ENCODE results near the gene SSR2.
"Not testable (repeated sequence)": the region's sequence is repeated elsewhere in the genome, so short reads cannot be mapped to it uniquely, and the experiment has no call there.

SSR2 gene

DNA sequence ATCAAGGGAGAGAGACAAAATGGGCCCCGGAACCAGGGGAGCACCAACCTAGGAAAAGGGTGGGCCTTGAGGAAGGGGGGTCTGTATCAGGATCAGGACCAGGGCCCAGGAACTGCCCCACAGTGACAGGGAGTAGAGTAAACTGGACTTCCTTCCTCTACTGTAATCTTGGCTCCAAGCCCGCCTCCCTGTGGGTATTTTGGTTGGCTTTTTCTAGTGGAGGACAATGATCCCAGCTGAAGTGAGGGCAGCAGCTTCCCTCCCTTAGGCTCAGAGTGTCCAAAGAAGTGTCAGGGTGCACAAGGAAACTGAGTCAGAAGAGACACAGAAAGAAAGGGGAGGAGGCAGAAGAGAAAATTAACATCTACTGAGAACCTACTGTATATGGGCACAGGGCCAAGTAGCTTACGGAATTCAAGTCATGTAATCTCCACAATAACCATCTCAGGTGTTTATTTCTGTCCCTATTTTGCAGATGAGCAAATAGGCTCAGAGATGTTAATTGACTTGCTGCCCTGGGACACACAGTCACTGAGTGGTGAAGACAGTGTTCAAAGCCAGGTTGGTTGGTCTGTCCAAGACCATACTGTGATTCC is 28.0 kb upstream of the SSR2 start:
- no peak for DNase-seq (ENCODE audit: low spot score)

DNA sequence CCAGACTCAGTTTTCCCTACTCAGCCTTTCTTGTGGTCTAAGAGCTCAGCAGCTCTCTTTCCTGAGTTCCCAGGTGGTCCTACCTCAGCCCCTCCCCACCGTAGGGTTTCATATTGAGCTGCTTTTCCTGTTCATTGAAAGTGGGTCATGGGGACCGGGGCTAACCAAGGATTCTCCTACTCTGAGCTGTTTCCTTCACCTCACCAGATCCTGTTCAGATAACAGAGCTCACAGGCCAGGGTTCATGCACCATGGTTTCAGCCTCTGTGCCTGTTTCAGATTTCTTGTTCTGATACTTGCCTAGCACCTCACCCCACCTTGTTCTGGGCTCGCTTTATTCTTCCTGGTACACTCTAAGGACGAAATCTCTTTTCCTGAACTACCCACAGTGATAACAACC is 24.3 kb upstream of the SSR2 start:
- no peak for DNase-seq (ENCODE audit: low spot score)

DNA sequence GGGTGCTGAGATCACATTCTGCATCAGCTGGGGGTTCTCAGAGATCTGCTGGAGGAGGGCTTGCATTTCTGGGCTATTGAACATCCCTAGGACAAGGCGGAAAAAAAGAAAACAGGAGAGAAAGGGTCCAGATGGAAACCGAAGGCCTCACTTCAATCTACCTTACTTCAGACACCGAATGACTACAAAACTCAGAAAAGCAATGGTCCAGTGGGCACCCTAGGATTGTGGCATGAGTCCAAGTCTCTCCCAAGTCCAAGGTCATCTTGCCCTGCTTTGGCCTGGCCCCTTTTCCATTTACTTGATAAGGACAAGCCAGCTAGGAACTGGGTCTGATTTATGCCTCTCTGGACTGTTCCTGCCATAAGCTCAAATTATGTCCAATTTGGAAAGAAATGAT is 22.1 kb upstream of the SSR2 start:
- DNase-seq (ENCODE audit: low spot score): no peak

DNA sequence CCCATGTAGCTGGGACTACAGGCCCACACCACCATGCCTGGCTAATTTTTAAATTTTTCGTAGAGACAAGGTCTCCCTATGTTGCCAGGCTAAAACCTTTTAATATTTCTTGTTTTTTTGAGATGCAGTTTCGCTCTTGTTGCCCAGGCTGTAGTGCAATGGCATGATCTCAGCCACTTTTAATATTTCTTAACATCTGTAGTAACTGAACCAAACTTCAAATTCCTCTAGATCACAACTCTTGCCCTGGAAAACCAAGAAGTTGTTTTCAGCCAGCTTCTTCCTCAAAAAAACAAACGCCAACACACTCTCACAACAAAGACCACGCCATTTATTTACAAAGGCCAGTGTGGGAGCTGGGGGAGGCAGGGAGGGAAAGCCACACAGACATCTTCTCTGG is 14.2 kb upstream of the SSR2 start:
- not testable (repeated sequence) for DNase-seq (ENCODE audit: low spot score)

DNA sequence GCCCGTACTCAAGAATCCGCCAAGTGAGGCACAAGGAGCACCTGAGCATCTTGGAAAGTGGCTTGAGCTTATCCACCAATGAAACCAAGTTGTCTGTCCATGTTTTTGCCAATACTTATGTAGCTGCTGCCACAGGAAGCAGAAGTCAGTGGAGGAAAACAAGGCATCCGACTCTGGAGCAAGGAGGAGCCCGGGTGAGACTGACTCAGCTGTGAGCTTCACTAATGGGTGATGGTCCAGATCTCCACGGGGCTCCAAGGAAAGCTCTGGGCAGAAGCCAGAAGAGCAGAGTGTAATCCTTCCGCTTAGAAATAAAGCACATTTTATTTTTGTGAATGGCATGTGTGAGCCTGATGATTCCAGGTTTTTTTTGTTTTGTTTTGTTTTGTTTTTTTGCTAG is 12.3 kb upstream of the SSR2 start:
- no peak for DNase-seq (ENCODE audit: low spot score)

DNA sequence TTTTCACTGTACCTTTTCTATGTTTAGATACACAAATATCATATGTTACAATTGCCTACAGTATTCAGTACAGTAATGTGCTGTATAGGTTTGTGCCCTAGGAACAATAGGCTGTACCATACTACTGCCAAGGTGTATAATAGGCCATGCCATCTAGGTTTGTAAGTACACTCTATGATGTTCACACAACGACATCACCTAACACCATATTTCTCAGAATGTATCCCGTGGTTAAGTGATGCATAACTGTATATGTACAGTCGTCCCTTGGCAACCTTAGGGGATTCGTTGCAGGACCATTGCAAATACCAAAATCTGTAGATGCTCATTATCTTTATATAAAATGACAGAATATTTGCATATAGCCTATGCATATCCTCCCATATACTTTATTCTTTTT is 5.8 kb upstream of the SSR2 start:
- DNase-seq (ENCODE audit: low spot score): no peak

DNA sequence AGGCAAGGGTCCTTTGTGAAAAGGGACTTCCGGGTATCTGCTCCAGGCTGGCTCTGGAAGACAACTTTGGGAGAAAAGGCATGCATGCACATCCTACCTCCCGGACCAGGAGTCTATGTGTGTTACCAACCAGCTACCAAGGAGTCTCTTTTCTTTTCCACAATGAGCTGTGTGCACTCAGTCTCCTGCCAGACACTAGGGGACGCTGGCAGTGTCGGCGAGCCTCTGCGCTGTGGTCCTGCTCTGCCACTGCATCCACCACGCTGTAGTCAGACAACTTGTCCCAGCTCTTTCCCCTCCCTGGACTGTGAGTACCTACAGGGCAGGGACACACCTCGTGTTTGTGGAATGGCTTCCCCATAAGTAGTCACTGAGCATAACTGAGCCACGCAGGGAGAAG is 5.1 kb upstream of the SSR2 start:
- peak; percentile 60 for DNase-seq (ENCODE audit: low spot score)

DNA sequence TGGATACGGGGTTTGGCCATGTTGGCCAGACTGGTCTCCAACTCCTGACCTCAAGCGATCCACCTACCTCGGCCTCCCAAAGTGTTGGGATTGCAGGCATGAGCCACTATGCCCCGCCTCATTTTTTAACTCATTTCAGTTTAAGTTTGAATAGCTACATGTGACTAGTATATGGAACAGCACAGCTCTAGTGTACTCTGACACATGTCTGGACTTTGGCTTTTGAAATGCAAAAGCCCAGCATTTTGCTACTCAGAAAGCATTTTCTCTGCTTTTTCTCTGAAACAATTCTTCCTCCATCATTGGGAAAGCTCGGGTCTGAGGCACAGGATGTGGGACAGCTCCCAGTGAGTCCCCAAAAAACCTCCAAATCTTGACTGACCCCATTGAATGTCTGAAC is 4.0 kb upstream of the SSR2 start:
- no peak for DNase-seq (ENCODE audit: low spot score)

DNA sequence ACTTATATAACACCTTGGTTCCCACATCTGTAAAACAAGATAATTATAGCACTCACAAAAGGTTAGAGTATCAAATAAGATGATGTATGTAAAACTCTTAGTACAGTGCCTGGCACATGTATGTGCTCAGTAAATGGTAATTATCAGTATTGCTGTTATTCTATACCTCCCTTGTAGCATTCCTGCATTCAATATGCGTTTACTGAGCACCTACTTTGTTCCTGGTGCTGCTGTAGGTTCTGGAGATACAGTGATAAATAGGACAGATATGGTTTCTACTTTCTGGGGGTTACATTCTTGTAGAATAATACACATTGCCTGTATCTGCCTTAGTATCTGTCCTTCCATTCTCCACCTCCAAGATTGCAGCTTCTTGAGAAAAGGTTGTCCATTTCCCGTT is 1.2 kb upstream of the SSR2 start:
- DNase-seq (ENCODE audit: low spot score): no peak

DNA sequence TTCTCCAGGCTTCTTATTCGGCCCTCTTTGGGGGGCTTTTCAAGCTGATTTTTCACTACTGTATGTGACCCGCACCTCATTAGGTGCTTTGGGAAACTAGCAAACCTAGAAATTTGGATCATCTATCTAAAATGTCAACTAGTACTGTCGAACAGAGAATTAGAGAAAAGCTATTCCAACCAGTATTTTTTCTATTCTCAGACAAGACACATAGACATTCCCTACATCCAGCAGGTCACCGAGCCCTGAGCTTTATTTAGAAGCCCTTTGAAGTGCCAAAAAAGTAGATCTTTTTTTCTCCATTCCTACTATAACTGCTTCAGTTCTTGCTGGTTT is 310 bp upstream of the SSR2 start:
- DNase-seq (ENCODE audit: low spot score): no peak

DNA sequence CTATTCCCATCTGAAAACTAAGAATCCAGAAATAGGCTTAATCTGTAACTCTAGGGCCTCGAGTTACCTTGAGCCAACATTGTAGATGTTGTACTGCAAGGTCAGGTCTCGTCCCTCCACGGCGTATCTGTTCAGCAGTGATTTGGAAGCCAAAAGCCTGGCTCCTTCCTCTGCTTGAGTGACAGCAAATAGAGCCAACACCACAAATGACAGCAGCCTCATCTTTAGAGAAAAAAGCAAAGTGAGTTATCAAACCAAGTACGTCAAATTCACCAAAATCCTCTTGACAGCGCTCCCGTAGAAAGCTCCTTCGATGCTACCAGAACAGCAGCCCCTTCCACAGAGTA is 832 bp downstream of the SSR2 start:
- no peak for DNase-seq (ENCODE audit: low spot score)

DNA sequence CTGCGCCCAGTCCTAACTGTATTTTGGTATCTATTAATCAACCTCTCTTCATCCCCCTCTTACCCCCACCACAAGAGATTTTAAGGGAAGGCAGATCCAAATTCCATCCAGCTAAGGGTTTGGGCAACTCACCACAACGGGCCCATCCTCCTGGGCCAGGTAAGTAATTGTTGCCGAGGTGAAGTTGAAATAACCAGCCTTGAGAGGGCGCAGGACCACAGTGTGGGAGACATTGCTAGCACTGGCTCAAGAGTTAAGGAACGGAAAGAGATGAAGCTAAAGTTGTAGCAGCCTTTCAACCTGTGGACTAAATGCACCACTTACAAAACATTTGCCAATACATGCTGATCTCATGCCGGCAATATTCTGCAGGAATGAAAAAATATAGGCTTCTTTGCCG is 5.9 kb downstream of the SSR2 start:
- no peak for DNase-seq (ENCODE audit: low spot score)

DNA sequence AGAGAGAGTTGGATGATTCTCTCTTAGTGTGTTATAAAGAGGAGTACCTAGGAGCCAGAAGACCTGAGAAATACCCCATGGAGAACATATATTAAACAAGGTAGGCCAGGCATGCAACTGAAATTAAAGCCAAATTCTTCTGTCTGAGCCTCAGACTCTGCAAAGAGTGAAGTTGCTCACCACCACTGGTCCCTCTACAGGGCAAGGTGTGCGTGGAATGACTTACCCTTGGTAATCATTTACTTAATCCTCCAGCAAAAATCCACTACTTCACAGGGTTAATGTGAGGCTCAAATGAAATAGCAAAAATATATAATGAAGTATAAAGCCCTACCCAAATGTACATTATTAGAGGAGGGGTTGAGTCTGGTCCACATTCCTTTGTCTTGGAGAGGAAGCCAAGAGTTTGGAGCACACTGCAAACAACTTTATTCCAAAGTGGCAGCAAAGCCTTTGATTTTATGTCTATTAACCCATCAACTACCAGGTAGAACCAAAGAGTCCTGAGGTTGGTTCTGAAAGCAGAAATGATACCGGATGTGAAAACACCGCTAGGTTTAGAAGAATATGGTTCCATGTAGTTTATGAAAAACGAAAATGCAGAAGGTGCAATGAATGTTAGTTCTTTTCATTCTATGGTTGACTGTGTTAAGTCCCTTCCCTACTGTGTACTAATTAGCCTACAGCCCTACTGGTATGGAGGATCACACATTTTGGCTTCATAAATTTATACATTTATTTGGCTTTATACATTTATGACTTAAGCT is 8.5 kb downstream of the SSR2 start:
- DNase-seq (ENCODE audit: low spot score): peak; percentile 58

DNA sequence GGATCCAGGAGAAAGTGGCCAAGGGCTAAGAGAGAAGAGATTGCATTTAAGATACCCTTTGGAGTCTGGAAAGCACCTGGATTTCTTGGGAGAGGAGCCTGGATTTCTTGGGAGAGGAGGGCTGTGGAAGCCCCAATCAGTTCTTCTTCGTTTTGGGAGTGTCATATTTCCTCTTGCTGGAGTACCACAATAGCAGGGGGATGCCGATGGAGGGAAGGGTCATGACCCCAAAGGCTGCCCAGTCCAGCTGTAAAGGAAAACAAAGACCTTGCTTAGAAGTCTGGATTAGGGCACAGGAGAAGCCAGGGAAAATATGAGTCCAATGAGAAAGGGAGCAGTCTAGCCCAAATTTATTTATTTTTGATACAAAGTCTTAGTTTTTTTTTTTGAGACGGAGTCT is 11.3 kb downstream of the SSR2 start:
- DNase-seq (ENCODE audit: low spot score): no peak

DNA sequence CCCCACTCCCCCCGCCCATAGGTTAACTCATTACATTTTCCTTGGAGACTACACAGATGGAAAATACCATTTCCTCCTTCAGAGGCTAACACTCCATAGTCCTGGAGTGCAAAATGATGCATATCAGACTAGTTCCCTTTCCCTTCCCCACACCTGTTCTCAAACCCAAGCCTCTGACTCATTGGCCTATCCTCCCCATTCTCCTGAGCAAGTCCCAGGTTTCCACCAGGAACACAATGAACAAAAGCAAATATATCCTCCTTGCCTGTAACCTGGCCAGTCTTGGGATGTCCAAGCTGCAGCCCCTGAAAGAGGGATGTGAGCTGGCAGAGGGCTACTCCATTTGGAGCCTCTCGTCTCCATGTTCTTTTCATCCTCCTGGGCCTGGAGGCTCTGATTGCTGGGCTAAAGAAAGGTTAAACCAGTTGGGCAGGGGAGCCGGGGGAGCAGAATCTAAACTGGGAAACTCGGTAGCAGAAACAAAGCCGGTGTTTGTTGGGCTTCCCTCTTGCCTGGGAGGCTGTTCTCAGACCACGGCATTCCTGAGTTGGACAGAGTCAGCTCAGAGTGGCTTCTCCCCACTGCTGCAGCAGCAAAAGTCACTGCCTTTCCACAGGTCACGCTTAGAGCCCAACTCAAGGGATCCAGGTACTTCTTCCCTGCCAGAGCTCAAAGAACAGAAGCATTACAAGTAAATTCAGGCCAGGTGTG is 13.9 kb downstream of the SSR2 start:
- DNase-seq (ENCODE audit: low spot score): no peak

DNA sequence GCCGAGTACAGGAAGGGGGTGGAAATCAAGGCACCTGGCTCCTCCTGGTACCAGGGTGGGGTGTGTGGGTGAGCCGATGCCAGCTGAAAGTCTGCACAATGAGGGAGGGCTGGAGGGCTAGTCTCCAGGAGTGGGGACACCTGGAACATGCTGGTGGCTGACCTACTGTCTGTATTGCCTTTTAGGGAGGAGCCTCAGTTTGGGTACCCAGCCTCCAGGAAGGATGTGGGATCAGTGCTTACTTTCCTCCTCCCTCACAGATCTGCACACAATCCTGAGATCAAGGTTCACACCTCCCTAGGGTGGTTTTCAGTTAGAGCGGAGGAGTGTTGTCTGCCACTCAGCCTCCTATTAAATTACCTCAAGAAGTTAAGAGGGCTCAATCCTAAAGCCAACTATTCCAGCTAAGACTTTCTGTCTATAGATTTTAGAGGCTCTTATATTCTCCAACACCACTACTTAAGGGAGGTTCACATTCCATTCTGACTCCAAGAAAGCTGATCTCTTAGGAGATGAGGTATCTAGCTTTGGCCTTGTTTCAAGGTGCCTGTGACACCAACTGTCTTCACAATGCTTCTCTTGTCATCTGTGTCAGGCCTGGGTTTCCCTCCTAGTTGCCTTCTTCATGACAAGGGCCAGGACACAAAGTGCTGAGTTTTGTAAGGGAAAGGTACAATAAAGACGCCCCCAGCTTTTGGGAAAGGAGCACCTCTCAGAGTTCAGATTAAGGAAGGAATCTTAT is 15.7 kb downstream of the SSR2 start:
- no peak for DNase-seq (ENCODE audit: low spot score)

DNA sequence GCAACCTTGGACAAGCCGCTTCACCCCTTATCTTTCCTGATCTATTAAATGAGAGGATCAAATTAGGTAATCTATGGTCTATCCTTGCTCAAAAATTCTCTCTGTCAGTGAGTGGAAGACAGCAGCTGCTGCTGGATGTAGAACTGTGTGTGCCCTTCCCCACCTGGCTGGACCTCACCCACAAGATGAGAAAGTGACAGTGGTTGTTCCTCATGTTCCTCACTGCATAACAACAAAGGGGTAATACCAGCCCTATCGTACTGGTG is 16.9 kb downstream of the SSR2 start:
- no peak for DNase-seq (ENCODE audit: low spot score)

DNA sequence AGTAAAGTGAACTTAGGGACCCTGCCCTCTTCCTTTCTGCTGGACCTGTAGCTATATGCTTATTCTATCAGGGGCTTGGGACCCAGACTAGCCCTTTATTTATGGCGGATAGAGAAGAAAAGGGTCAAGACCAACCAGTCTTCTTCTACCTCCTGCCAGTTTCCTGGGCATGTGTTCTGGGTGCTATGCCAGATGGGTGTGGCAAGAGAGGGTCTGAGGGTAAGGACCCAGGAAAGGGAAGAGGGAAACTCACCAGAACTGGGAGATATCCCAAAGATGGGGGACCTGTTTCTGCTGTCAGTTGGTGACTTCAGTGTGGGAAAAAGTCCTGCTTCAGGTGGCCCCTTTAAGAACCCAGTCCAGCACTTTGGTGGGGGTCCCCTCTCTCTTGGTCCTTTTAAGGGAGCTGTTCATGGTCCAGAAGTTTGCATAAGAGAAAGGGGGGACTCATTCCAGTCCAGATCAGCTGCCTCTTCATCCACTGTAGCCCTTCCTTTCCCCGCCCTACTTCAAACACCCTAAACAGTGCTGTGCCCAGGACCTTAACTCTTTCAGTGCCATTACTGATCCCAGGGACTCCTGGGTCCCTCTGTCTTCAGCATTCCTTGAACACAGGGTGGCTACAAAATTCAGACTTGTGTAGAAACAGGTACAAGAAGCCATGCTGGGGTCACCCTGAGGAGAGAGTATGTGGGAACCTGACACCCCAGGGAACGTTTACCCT is 18.4 kb downstream of the SSR2 start:
- no peak for DNase-seq (ENCODE audit: low spot score)

DNA sequence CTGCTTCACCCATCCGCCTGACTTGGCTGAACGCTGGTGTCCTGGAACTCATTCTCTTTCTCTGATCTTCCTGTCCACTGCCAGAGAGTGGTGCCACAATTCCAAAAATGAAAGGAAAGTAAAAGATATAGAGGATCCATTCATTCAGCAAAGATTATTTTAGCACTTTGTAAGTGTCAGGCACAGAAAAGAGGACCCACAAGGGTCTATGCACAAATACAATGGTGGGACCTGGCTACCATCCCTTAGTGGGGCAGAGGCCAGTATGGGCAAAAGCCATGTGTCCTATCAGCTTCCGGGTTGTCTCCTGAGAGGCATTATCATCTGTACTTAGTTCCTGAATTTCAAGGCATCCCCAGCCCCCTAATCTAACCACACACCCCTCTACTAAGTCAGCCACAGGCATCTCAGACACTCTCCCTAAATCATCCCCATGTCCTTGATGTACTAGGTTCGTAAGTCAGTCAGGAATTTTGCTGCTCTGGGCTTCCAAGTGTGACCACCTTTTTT is 19.0 kb downstream of the SSR2 start:
- no peak for DNase-seq (ENCODE audit: low spot score)

DNA sequence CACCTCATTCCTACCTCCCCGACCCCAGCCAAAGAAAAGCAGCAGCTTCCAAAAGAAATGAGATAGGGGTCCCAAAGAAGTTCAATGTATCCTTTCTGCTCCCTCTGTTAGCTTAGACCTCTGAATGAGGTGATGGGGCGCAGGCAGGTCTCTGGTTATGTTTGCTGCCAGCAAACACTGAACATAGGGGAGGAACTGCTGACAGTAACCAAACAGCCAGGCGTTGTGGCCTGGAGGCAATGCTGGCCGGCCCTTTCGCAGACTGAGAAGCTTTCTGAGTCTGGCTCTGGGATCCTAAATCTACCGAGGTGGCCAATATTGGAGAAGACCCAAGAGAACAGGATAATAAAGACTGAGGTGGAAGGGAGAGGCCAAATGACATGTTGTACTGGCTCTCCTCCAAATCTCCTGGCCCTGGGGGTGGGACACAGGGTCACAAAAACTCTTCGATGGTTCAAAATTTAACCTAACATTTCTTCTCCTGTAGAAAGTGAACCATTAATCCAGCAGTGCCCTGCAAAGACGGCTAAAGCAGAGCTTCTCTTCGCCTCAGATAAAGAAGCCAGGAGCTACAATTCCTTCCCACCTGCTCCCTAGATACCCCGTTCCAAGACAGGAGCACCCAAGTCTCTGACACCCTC is 19.6 kb downstream of the SSR2 start:
- DNase-seq (ENCODE audit: low spot score): no peak

DNA sequence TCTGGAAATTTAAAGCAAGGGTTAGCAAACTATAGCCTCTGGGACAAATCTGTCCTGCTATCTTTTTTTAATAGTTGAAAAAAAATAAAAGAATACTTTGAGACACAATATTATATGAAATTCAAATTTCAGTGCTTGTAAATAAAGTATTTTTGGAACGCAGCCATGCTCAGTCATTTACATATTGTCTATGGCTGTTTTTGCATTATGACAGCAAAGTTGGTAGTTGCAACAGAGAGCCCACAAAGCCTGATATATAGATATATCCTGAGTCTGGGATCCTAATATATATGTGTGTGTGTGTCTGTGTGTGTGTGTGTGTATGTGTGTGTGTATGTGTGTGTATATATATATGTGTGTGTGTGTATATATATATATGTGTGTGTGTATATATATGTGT is 20.8 kb downstream of the SSR2 start:
- no peak for DNase-seq (ENCODE audit: low spot score)

DNA sequence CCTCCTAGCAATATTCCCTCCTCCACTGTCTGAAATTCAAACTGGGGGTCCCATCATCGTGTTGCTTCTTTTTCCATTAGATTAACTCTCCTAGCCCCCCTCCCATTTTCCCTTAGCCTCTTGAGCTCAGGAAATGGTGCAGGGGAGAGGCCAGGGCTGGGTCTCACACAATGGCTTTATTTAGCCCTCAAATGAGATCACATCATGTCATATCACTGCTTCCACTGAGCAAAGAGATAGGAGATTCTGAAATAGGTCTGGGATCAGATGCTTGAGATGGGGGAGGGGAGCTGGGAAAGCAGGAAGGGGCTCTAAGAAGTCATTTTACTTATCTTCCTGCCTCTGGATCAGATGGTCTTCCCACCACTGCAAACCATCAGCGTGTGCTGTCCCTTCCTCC is 24.6 kb downstream of the SSR2 start:
- DNase-seq (ENCODE audit: low spot score): no peak

All from germinal center (tissue), 1 donor.